HG02610 (cell line): ENCODE results near the gene VDAC2.
"Not testable (repeated sequence)": the region's sequence is repeated elsewhere in the genome, so short reads cannot be mapped to it uniquely, and the experiment has no call there.

Experiments used
- ATAC-seq: cut with Tn5 transposase; IDR thresholded peaks from one replicate; pipeline ENCODE4 v1.9.1; 2021; ENCODE audit warnings: mild to moderate bottlenecking, moderate library complexity; ENCODE audit not compliant: unreplicated experiment

The VDAC2 gene

DNA sequence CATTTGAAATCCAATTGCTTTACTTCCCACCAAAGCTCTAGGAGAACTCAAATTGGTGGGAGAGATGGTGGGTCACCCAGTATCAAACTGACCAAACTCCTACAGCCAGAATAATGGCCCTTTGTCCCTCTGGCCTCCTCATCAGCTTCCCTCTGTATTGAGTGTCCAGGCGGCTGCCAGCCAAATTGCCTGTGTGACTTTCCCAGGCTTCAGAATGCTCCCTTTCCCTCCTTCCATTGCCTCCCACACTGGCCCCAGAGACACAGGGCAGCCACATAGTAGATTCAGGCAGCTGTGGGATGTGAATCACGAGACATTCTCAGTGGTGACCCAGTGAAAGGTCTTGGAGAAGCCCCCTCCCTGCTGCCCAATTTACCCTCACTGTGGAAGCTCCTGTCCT is 12.7 kb upstream of the VDAC2 start:
- ATAC-seq: no peak

DNA sequence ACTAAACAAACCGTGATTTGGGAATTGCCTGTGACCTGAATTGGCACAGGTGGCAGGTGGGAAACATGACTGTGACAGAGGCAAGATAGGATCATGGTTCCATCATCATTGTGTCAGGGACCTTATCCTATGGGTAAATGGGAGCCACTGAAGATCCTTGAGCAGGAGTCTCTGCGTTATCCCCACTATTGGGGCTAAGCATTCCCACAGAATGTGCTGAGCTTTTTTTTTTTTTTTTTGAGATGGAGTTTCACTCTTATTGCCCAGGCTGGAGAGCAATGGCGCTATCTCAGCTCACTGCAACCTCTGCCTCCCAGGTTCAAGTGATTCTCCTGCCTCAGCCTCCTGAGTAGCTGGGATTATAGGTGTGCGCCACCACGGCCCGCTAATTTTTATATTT is 10.6 kb upstream of the VDAC2 start:
- not testable (repeated sequence) for ATAC-seq

DNA sequence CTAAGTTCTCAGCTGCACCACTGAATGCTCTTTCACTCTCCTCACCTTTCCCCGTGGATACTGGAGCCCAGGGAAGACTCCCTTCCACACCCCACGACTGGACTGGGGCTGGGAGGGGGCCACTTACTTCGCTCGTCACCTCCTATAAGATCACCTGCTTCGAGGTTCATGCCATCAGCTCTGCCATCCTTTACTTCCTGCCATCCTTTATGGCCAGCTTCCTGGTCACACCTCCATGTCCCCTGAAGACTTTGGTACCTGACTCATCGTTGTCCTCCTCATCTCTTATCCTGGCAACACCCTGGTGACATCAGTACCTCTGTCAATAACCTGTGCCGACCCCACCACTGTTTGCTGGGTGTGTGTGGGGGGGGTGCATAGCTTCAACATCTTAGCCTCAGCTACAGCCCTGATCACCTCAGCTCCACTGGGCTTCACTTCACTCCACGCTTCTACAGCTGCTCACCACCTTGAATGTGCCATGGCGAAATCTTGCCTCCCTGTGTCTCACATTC is 8.7 kb upstream of the VDAC2 start:
- no peak for ATAC-seq

- no peak for ATAC-seq
These were observed 8.1 kb upstream of the VDAC2 start for GRCh38 chr10:75202321-75203045.

DNA sequence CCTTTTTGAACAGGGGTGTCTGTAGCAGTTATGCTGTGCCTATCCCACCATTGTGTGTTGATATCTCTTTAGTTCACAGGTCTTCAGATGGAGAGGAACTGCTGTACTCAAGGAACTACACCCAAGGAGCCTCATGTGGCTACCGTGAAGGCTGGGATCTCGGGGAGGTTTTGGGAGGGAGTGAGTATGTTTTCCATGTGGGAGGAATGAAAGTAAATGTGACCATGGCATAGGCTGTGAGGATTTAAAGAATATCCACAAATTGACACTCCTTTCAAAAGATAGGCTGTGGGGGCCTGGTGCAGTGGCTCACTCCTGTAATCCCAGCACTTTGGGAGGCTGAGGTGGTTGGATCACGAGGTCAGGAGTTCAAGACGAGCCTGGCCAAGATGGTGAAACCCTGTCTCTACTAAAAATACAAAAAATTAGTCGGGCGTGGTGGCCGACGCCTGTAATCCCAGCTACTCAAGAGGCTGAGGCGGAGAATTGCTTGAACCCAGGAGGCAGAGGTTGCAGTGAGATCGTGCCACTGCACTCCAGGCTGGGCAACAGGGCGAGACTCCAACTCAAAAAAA is 7.5 kb upstream of the VDAC2 start:
- not testable (repeated sequence) for ATAC-seq

GRCh38 chr10:75203724-75204123 is 6.9 kb upstream of the VDAC2 start:
- no peak for ATAC-seq

GRCh38 chr10:75205908-75206307 is 4.7 kb upstream of the VDAC2 start:
- no peak for ATAC-seq

GRCh38 chr10:75206638-75207037 is 4.0 kb upstream of the VDAC2 start:
- ATAC-seq: not testable (repeated sequence)

DNA sequence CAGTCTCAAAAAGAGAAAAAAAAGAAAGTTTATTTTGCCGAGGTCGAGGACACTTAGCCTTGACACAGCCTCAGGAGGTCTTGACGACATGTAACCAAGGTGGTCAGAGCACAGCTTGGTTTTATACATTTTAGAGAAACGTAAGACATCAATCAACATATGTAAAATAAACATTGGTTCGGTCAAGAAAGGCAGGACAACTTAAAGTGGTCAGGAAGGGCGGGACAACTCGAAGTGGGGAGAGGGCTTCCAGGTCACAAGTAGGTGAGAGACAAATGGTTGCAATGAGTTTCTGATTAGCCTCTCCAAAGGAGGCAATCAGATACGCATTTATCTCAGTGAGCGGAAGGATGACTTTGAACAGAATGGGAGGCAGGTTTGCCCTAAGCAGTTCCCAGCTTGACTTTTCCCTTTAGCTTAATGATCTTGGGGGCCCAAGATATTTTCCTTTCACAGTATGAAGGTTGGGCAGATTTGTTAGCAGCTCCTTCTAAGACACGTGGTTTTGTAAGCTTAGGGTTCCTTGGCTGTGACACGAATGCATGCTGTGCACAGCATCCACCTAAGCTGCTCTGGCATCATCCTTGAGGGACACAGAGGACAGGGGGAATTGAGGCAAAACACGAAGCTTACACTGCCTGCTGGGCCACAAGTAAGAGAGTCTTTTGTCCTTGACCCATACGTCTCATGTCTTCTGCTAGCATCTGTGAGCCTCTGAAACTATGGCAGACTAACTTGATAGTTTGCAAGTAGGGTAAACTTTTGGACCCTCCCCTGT is 3.3 kb upstream of the VDAC2 start:
- ATAC-seq: no peak

- ATAC-seq: no peak
These were observed 2.8 kb upstream of the VDAC2 start for GRCh38 chr10:75207857-75208144.

GRCh38 chr10:75208181-75208580 is 2.4 kb upstream of the VDAC2 start:
- no peak for ATAC-seq

- no peak for ATAC-seq
These were observed 1.3 kb upstream of the VDAC2 start for GRCh38 chr10:75209086-75209920.

DNA sequence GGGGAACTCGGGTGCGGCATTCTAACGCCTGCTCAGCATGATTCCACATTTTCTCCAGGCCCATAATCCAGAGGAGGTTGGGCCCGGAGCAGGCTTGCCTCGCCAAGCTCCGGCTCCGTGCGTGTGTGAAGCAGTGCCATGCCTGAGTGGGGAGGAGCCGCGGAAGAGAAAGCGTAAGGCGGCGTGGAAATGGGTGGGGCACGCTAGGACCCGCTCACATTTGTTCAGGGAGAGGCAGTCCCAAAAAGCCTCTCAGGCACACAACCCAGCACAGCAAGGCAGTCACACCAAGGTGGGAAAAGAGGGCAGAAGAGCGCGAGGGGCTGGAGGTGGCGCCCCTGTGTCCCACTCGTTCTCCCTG is 695 bp upstream of the VDAC2 start:
- peak; percentile 60 for ATAC-seq

GRCh38 chr10:75211007-75211691 is 553 bp downstream of the VDAC2 start:
- ATAC-seq: peak; percentile 18

- no peak for ATAC-seq
These were observed 1.7 kb downstream of the VDAC2 start for GRCh38 chr10:75212343-75212742.

- ATAC-seq: no peak
These were observed 9.7 kb downstream of the VDAC2 start for GRCh38 chr10:75220274-75220673.

DNA sequence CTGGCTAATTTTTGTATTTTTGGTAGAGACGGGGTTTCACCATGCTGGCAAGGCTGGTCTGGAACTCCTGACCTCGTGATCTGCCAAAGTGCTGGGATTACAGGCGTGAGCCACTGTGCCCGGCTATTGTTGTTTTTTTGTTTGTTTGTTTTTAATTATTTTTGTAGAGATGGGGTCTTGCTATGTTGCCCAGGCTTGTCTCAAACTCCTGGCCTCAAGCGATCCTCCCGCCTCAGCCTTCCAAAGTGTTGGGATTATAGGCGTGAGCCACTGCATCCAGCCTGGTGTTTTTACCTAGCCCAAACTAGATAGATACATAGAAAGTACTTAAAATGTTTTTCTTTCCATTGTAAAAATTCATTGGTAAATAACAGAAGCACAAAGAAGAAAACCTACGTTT is 10.9 kb downstream of the VDAC2 start:
- ATAC-seq: not testable (repeated sequence)

- no peak for ATAC-seq
These were observed 12.9 kb downstream of the VDAC2 start for GRCh38 chr10:75223507-75223906.

DNA sequence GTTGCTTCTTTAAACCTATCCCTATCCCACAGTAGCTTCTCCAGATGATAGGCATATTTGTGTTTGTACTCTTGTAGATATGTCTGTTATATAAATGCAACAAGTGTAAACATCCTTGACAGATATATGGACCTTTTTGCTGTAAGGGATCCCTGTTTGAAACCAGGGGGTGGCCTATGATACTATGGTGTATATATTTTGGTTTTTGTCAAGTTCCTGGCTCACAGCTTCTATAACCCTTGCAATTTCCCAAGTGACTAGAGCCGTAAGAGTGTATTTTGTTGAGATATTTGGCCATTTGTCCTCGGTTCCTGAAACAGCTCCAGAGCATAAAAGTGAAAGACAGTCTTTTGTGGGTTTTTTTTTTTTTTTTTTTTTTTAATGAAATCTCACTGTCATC is 15.5 kb downstream of the VDAC2 start:
- ATAC-seq: no peak

- ATAC-seq: peak; percentile 38
These were observed 16.1 kb downstream of the VDAC2 start for GRCh38 chr10:75226656-75227055.

DNA sequence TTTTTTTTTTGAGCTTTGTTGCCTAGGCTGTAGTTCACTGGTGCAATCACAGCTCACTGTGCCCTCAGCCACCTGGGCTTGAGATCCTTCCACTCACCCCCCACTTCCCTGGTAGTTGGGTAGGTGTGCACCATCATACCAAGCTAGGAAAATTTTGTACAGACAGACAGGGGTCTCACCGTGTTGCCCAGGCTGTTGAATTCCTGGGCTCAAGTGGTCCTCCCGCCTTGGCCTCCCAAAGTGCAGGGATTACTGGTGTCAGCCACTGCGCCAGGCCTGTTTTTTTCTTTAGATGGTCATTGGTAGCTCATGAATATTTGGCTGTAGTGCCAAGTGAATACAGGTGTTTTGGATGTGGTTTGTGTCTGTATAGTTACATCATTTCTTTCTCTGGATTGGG is 17.7 kb downstream of the VDAC2 start:
- no peak for ATAC-seq
